Mesenteric fat pad (tissue), 1 donor: ENCODE data around the gene RHOBTB3. TPM values are rescaled to one million over a fixed set of nuclear protein-coding genes. Genes with fewer than 3 reads are reported as not detected.
"Not testable (repeated sequence)": the region's sequence is repeated elsewhere in the genome, so short reads cannot be mapped to it uniquely, and the experiment has no call there.

ENCODE experiments used
- DNase-seq: peaks from one replicate; pipeline ENCODE4 v3.0.0-alpha.2; 2020; ENCODE audit warnings: low spot score
- total RNA-seq: library from RNA; stranded (reverse); fragmentation: NEBNext Ultra II Directional; extraction: Animal tissue kit (Norgen Biotek cat#: 25700); gene quantifications from one replicate; pipeline ENCODE4 v1.2.1, GENCODE V29; 2021
- donor health status: DM: yes; HTN: yes; CAD: no.

Gene RHOBTB3
- total RNA-seq, 1 donor from 2014 or later, result 160 TPM

DNA sequence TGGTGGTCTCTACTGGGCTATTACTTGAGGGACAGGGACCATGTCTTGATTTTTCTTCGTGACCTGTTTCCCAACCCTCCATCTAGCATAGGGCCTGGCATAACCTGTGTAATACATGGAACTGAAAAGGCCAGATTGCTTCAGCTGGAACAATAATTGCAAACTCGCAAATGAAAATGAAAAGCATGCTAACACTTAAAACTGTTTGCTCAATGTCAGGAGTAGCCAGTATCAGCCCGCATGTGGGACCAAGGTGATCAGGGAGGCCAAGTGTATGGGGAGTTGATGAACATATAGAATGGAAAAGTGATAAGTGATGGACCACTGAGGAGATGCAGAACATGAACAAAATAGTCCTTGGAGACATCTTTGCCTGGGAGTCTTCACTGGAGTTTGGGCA lies 66.2 kb downstream of the RHOBTB3 start:
- no peak for DNase-seq

DNA sequence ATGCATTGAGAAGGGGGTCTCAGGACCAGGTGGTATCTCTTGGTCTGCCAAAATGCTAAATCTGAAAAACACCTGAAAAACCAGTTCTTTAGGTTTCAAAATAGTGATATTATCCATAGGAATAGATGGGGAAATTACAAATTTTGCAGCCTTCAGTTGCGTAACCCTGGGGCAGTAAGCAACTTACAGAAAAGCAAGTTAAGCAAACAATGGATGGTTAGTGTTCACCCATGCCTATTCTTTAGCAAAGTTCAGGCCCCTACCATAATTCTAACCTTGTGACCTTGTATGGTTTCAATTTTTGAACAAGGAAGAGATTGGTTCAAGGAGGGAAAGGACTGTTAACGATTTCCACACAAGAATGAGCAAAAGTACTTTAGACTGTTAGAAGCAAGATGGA lies 66.9 kb downstream of the RHOBTB3 start:
- no peak for DNase-seq

DNA sequence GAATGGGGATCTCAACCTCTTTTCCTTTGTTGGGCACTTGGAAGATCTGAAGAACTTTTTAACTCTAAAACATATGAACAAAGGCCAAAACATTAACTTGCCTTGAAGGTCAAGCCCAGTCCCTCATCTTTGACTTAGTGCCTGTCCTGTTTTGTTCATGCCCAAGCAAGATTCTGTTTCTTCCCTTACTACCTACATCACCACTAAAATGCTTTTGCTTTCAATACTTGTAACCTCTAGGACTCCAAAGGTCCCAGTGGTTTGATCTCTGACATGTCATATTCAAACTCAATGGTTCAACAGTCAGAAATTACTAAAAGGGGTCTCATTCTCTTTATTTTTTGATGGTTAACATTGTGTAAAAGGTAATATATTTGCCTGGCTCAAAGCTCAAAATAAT lies 67.4 kb downstream of the RHOBTB3 start:
- no peak for DNase-seq

DNA sequence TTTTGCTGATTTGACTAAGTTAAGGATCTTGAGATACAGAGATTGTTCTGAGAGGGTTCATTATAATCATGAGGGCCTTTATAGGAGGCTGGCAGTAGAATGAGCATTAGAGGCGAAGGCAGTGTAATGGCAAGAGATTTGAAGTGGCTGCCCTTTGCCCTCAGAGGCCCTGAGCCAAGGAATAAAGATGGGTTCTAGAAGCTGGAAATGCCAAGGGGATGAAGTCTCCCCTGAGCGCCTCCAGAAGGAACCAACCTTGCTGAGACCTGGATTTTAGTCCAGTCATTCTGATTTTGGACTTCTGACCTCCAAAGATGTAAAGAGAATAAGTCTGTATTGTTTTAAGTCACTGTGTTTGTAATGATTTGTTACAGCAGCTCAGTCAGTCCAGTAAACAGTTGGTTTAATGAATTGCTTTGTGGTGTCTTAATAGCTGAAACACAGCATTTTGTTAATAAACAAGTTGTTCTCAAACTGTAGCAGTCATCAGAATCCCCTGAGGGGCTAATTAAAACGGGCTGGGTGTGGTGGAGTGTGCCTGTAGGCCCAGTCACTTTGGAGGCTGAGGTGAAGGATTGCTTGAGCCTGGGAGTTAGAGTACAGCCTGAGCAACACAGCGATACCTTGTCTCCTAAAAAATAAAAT lies 68.2 kb downstream of the RHOBTB3 start:
- DNase-seq, result no peak

DNA sequence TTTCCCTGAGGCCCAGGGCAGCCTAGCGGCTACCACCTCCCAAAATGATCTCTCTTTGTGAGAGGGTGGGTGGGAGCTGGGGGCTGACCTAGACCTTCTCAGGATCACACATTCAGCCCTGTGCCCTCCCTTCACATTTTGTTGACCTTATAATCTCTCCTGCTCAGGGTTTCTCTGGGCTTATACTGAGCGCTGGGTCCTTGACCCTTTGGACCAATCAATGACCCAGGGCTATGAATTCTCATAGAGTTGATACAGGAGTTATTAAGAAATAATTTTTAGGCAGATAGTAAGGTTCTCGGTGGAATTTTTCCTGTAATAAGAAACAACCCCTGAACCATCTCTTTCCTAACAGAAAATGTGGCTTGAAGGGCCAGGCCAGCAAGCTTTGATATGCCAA lies 69.4 kb downstream of the RHOBTB3 start:
- DNase-seq, result no peak

DNA sequence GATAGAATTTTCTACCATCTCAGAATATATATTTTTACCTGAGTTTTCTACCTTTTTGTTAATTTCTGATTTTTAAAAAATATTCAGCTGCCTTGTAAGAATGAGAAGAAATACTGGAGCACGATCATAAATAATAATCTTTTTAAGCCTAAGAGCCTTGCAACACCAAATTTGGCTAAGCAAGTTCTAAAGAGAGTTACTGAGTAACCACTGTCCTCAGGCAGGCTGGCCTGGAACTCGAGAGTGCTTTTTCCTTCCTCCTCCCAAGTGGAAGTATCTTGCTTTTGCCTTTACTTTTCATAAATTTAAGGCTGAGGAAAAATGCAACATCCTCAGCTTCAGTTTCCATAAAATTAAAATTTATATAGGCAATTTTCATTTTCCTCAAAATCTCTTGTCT lies 70.4 kb downstream of the RHOBTB3 start:
- no peak for DNase-seq

DNA sequence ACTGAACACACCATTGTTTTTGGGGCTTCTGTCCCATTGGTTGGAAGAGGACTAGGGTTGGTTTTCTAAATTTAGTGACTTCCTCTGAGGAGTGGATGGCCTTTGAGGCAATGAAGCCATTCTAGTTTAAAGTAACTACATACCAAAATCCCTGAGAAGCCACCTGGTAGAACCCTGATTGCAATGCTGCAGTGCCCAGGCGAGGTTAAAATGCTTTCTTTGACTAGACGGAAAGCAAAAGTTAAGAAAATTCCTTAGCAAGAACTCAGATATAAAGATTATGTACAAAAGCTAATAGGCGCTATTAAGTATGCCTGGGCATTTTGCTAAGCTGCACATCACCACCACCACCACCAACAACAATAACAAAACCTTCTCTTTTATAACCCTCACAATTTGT lies 70.8 kb downstream of the RHOBTB3 start:
- no peak for DNase-seq

DNA sequence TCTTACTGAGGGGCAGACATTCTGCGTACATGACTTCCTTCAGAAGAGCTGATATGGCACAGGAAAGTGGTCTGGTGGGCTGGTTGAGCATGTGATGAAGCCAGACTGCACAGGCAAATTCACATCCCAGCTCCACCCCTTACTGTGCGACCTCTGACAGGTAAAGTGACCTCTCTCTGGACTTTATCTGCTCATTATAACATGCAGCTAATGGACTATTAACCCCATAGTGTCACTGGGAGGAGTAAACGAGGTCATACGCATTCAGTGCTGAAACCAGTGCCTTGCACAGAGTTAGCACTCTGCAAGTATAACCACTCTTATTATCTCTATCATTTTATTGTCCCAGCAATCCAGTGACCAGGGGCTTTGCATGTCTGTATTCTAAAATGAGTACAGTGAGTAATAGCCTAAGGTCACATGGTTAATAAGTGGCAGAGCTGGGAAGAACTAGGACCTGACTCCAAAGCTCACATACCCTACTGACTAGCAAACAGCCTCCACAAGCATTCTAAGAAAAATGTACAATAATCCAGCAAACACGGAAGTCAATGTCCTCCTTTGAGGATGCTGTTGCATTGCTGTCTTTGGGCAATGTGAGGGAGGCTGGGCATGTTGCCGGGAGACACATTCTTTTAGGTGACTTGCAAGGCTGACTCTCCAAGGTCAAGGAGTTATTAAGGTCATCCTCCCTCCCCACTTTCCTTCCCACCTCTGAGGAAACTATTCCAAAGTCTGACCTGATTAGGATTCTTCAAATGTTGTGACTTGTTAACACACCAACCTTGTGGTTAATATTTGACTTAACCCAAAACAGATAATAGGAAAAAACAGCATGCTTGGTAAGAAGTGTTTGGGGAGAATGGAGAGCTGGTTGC lies 72.4 kb downstream of the RHOBTB3 start:
- no peak for DNase-seq

DNA sequence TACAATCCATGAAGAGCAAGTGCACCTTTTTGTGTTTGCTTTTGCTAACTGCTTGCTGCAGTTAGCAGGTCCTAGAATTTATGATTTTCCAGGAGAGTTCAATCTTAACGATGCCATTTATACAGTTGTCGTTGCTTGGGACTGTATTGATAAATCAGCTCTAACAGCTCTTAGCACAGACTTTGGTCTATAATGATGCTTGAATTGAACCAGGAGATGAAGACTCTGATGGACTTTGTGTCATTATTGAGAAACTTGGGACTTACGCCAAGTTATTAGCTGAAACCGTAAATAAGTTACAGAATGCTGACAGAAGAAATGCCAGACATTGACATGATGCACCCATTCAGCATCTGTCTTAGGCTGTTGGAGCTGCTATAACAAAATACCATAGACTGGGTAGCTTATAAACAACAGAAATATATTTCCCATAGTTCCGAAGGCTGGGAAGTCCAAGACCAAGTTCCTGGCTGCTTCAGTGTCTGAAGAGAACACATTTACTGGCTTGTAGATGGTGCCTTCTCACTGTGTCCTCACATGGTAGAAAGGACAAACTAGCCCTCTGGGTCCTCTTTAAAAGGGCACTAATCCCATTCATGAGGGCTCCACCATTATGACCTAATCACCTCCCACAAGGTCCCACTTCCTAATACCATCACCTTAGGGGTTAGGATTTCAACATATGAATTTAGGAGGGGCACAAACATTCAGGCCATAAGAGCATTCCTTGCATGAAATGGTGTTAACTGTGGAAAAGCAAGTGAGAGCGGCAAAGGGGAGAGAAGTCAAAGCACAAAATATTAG lies 73.8 kb downstream of the RHOBTB3 start:
- no peak for DNase-seq

DNA sequence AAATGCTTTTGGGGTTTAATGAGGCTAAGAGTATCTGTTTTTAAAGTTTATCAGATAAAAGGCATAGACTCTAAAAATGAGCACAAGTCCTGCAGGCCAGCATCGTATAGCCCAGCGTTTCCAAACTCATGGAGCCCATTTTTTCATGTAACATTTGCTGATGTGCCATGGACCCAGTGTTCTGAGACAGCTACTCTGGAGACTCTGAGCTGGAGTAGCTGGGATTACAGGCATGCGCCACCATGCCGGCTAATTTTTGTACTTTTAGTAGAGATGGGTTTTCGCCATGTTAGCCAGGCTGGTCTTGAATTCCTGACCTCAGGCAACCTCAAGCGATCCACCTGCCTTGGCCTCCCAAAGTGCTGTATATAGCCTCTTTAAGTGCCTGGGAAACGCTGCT lies 75.6 kb downstream of the RHOBTB3 start:
- no peak for DNase-seq

DNA sequence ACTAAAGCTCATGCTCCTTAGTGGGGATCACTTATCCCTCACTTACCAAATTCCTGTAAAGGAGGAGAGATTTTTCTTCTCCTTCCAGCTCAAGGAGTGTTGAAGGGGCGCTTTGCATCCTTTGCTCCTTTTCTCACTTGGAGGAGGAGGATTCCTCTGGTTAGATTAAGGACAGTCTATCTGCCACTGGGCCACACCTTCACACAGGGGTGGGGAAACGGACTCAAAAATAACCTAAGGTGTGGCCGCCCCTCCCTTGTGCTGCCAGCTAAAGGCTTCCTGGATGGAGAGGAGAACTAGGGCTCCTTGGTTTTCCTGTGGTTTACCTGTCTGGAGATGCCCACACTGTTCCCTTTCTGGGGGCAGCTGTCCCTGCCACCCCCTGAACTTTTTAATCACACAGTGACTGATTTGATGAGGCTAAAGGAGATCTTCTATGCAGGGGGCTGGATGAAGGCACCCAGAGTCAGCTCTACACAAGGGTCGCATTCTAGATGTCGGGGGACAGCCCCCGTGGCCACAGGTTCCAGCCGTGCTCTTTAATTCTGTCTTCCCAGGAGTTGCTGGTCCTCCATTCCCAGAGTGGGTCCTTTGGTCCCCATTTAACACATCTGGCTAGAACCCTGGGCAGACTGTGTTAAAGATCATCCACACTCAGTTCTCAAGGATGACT lies 77.0 kb downstream of the RHOBTB3 start:
- no peak for DNase-seq

DNA sequence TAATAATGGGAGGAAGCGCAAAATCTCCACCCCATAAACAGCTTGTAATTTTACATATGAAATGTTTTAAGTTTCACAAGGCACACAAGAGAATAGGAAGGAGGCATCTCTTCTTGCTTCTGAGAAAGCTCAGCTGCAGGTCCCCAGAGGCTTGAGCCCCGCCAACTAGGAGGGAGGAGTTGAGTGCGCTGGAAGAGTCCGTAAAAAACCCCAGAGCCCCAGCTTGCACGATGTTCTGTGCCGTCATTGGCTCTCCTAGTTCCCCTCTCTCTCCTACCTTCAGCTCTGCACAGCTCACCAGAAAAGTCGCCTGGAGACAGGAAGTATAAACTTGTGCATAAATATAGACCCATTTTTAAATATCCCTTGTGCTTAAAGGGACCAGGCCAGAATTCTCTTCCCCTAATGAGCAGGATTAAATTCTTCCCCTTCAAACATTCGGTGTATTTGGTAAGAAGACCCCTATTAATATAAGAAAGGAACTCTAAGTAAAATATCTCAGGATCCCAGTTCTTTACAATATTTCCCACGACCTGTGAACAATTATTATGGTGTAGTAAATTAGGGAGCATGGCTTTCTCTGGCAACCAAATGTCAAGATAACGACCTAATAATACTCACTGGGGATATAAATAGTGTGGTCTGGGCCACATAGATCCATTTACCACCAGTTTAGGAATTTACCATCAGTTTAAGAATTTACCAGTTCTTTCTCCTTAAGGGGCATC lies 77.7 kb downstream of the RHOBTB3 start:
- no peak for DNase-seq

DNA sequence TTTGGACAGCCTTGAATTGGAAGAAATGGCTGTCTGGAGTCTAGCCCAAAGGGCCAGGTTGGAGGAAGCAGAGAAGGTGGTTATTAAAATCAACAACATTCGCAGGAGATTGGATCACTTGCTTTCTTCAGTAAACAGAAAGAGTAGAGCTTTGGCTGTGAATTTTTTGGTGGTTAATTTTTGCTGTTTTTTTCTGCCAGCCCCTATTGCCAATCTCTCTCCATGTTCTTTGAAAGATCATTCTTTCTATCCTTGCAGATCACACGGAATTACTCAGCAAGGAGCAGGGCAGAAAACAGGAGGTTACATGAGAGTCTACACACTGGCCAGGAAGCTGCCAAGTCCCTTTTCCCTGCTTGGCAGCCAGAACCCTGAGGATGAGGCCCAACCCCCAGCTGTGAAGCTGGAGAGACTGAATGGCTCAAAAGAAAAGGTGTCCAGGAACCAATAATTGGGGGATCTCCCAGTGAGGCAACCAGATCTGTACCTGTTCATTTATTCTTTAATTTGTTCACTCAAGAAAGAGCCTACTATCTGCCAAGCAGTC lies 78.4 kb downstream of the RHOBTB3 start:
- no peak for DNase-seq

DNA sequence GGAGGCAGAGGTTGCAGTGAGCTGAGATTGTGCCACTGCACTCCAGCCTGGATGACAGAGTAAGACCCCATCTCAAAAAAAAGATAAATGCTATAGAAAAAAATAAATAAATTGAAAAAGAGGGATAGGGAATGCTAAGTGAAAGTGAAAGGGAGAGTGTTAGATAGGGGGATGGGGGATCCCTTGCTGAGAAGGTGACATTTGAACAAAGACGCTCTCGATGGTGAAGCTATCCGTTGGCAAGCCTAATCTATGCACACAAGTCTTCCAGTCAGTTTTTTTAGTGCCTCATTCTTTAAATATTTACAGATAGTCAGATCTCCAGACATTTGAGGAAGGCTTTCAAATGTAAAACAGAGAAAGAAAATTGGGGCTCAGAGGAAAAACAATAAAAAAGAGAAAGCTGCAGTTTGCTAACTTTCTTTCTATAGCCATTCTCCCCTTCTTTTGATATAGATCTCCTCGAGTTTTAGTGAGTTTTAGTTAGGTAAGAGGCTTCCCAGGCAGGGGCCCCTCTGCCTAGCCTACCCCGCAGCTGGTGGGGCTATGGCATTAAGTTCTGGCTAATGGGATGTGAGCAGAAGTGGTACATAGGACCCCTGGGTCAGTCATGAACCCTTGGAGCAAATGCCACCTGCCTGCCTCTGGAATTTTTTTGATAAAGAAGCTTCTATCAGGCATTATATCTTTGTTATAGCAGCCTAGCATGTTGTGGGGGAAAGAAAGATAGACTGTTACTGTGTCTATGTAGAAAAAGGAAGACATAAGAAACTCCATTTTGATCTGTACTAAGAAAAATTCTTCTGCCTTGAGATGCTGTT lies 79.4 kb downstream of the RHOBTB3 start:
- no peak for DNase-seq

DNA sequence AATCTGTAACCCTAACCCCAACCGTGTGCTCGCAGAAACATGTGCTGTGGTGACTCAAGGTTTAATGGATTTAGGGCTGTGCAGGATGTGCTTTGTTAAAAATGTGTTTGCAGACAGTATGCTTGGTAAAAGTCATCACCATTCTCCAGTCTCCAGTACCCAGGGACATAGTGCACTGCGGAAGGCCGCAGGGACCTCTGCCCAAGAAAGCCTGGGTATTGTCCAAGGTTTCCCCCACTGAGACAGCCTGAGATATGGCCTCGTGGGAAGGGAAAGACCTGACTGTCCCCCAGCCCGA lies 79.9 kb downstream of the RHOBTB3 start:
- not testable (repeated sequence) for DNase-seq

DNA sequence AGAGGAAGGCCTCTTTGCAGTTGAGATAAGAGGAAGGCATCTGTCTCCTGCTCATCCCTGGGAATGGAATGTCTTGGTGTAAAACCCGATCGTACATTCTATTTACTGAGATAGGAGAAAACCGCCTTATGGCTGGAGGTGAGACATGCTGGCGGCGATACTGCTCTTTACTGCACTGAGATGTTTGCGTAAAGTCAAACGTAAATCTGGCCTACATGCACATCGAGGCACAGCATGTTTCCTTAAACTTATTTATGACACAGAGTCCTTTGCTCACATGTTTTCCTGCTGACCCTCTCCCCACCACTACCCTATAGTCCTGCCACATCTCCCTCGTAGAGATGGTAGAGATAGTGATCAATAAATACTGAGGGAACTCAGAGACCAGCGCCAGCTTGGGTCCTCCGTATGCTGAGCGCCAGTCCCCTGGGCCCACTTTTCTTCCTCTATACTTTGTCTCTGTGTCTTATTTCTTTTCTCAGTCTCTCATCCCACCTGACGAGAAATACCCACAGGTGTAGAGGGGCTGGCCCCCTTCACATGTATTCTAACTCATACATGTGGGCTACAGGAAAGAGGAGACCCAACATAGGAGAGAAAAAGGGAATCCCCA lies 80.4 kb downstream of the RHOBTB3 start:
- not testable (repeated sequence) for DNase-seq

DNA sequence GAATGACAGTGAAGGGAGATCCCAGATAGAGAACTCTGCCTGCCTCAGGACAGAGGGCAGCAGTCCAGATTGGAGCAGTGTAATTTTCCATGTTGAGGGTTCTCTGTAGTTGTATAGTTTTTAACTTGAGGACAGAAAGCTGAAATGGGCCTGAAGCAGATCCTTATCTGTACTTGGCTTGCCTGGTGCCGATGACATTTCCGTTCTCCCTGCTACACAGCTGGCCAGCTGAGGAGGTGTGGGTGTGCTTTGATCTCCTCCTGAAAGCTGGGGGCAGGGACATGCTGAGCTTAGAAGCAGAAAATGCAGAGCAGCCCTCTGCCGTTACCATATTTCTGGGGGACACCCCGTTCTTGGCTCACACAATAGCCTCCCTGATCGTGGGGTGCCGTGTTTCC lies 80.9 kb downstream of the RHOBTB3 start:
- DNase-seq, result no peak

DNA sequence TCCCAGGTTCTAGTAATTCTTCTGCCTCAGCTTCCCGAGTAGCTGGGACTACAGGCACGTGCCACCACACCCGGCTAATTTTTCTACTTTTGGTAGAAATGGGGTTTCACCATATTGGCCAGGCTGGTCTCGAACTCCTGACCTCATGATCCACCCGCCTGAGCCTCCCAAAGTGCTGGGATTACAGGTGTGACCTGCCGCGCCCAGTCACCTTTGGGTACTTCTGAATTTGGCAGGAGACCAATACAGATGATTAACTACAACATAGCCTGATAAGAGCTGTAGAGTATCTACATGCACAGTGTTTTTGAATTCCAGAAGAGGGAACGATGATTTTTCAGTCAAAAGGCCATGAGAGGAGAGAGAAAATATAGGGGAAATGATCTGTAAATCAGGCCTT lies 81.9 kb downstream of the RHOBTB3 start:
- DNase-seq, result not testable (repeated sequence)

DNA sequence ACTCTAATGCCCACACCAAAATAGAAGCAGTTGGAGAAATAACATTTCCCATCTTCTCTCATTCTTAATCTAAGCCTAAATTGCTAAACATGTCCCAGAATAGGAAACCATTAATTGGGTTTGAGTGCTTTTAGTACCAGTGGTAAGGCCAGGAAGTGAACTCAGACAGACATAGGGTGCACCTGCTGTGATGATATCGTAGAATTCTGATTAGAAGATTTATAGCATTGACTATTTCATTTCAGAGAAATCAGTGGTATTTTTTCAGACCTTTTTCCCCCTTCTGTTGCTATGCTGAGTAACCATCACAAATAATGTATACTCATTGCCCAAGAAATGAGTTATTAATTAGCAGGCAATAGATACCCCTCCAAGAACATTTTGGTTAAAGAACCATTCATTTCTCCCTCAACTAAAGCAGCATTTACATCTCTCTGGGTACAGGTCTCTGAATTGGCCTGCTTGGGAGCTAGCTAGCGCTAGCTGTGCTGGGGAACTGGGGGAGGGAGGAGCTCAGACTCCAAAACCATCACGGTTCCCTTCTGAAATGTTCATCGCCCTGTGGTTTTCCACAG lies 84.1 kb downstream of the RHOBTB3 start:
- DNase-seq, result no peak
